NT2/D1 (cell line): Measurements from ENCODE around the gene MORC4.
A peak's percentile ranks its signal among the peaks of the same experiment; 100 is the strongest.

ENCODE experiments used
- DNase-seq: peaks from one replicate; pipeline ENCODE4 v3.0.0-alpha.2; 2011; ENCODE audit warnings: low read depth, low spot score
- H3K27me3 ChIP-seq: 2 replicates; pipeline ENCODE4 v1.6.0; 2011; ENCODE audit warnings: mild to moderate bottlenecking; ENCODE audit not compliant: insufficient read length, insufficient read depth
- H3K36me3 ChIP-seq: 2 replicates; pipeline ENCODE4 v1.6.1; 2011; ENCODE audit warnings: mild to moderate bottlenecking, low read length, mixed read lengths; ENCODE audit not compliant: insufficient read depth, insufficient read length
- H3K4me1 ChIP-seq: 2 replicates; pipeline ENCODE4 v1.5.1; 2011; ENCODE audit not compliant: insufficient read depth, insufficient read length
- H3K4me3 ChIP-seq: 2 replicates; pipeline ENCODE4 v1.5.1; 2011; ENCODE audit warnings: low read depth; ENCODE audit not compliant: insufficient read length
- H3K9ac ChIP-seq: 2 replicates; pipeline ENCODE4 v1.6.0; 2011; ENCODE audit warnings: low read depth; ENCODE audit not compliant: insufficient read length
- H3K9me3 ChIP-seq: 2 replicates; pipeline ENCODE4 v1.5.1; 2011; ENCODE audit warnings: mild to moderate bottlenecking, low read length; ENCODE audit not compliant: insufficient read depth
- SUZ12 ChIP-seq: IDR thresholded peaks from 2 replicates; pipeline ENCODE4 v1.6.1; 2011; ENCODE audit not compliant: insufficient read length, insufficient read depth; ENCODE audit errors: extremely low read depth
- YY1 ChIP-seq: IDR thresholded peaks from 2 replicates; pipeline ENCODE4 v1.6.1; 2011; ENCODE audit not compliant: insufficient read length, insufficient read depth
- ZNF274 ChIP-seq: IDR thresholded peaks from 2 replicates; pipeline ENCODE4 v1.6.1; 2011; ENCODE audit warnings: mild to moderate bottlenecking, low read depth, low read length

MORC4 gene

DNA sequence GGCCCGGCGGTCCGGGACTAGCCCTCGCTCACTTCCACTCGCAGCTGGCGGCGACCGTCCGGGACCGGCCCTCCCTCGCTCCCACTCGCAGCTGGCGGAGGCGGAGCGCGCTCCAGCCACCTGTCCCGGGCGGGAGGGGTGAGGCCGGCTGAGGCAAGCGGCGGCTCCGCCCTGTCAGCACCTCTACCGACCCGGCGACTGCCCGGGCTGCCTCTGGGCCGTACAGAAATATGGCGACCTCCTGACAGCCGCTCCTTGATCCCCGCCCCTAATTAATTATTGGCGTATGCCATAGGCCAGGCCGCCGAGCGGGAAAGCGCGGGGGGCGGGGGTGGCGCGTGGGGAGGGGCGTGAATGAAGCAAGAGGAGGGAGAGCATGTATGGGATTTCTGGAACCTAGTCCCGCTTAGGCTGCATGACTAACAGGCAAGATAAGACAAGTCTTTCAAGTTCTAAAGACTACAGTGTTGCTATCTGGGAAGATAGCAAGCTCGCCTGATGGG, at the start of gene MORC4:
TSS of gene MORC4 (minus strand) at position 200 of the 503 bp plus-strand sequence. CDS start 243 bp downstream, outside the sequence.
- DNase-seq = peak; percentile 66
- peaks cover 9% of the 10 kb centered on the region for H3K9me3 ChIP-seq
- no peaks in the 10 kb centered on the region for H3K27me3 ChIP-seq
- H3K4me3 ChIP-seq = peak within 1 kb of the TSS; percentile 62
- no peaks in the 10 kb centered on the region for H3K4me1 ChIP-seq
- H3K36me3 ChIP-seq = peaks cover 7% of the 10 kb centered on the region
- peak within 1 kb of the TSS; percentile 70 for H3K9ac ChIP-seq
- TF ChIP-seq SUZ12 = no peak
- no peak for TF ChIP-seq ZNF274
- peak; percentile 61 for TF ChIP-seq YY1

DNA sequence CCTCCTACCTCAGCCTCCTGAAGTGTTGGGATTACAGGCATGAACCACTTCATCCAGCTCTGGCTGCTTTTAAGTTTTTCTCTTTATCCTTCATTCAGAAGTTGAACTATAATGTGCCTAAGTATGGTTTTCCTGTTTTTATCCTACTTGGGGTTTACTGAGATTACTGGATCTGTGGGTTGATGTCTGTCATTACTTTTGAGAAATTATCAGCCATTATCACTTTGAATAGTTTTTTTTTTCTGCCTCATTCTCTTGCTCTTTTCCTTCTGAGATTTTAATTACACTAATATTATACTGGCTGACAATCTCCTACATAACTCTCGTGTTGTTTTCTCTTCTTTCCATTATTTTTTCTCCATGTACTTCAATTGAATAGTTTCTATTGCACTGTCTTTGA, 47.6 kb upstream of the MORC4 start:
- H3K36me3 ChIP-seq = no peaks in the 10 kb centered on the region
- TF ChIP-seq ZNF274 (no peak), YY1 (no peak), SUZ12 (no peak)
- no peak for DNase-seq
- H3K9me3 ChIP-seq = peaks cover 6% of the 10 kb centered on the region; the same call in 1 of the 2 replicates
- no peaks in the 10 kb centered on the region for H3K4me1 ChIP-seq
- H3K4me3 ChIP-seq = no peak overlapping the region
- no peaks in the 10 kb centered on the region for H3K27me3 ChIP-seq
- H3K9ac ChIP-seq = no peak overlapping the region

DNA sequence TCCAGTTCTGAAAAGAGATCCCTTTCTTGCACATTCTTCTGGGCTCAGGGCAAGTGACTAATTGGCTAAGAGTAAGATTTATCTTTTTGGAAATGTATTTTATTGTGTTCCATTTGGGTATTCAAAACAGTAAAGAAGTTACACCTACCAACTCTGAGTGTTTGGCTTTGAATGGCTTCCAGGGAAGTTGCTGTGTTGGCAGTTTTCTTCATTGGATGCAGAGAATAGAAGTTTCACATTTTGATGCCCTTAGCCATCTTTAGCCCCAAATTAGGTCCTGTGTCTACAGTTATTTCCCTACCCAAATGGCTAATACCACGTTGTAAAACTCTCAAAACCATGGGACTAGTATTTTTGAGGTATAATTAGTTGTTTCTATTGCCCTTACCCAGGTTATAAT, 29.7 kb upstream of the MORC4 start:
- no peak overlapping the region for H3K4me3 ChIP-seq
- no peak for DNase-seq
- no peaks in the 10 kb centered on the region for H3K9me3 ChIP-seq
- H3K4me1 ChIP-seq = no peaks in the 10 kb centered on the region
- no peak overlapping the region for H3K9ac ChIP-seq
- TF ChIP-seq ZNF274 (no peak), SUZ12 (no peak)
- no peaks in the 10 kb centered on the region for H3K27me3 ChIP-seq
- H3K36me3 ChIP-seq = no peaks in the 10 kb centered on the region

DNA sequence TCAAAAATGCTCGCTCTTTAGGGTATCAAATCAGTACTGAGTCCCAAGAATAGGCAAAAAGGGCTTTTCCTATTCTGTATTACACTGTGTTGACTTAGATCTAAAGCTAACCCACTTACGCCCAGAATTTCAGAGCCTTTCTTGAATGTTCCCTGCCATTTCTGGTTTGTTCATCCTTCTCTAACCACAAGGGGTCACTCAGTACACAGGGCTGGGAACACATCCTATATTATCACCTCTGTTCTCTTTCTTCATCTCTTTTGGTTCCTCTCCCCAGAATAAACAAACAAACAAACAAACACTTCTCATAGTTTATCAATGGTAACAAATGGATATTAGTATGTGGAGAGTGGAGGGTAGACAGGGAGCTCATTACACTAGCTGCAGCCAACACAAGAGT, 25.5 kb upstream of the MORC4 start:
- DNase-seq = peak; percentile 18

DNA sequence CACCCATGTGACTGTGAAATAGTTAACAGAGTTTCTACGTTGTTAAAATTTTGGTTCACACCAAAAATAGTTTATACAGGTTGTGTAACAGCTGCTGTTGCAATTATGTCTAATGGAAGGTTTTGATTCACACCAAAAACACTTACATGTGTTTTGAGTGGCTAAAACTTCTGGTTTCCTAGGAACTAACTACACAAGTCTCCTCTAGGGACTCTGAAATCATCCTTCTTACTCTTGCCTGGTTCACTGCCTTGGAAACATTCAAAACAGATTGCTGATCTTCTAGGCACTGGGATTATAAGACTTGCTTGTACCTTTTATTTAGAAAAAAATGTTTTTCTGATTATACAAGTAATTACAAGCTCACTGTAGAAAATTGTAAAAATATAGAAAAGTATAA, 14.9 kb upstream of the MORC4 start:
- H3K9ac ChIP-seq = no peak overlapping the region
- no peaks in the 10 kb centered on the region for H3K36me3 ChIP-seq
- TF ChIP-seq YY1 = no peak
- no peak for TF ChIP-seq SUZ12
- no peak for TF ChIP-seq ZNF274
- no peak overlapping the region for H3K4me3 ChIP-seq
- H3K9me3 ChIP-seq = no peaks in the 10 kb centered on the region
- no peaks in the 10 kb centered on the region for H3K27me3 ChIP-seq
- H3K4me1 ChIP-seq = no peaks in the 10 kb centered on the region
- no peak for DNase-seq

More for the DNA sequence above, 25.5 kb upstream of the MORC4 start:
- no peaks in the 10 kb centered on the region for H3K4me1 ChIP-seq
- no peaks in the 10 kb centered on the region for H3K9me3 ChIP-seq
- H3K9ac ChIP-seq = no peak overlapping the region
- no peaks in the 10 kb centered on the region for H3K36me3 ChIP-seq
- no peak overlapping the region for H3K4me3 ChIP-seq
- TF ChIP-seq ZNF274 = no peak
- no peak for TF ChIP-seq SUZ12
- no peak for TF ChIP-seq YY1
- H3K27me3 ChIP-seq = no peaks in the 10 kb centered on the region

DNA sequence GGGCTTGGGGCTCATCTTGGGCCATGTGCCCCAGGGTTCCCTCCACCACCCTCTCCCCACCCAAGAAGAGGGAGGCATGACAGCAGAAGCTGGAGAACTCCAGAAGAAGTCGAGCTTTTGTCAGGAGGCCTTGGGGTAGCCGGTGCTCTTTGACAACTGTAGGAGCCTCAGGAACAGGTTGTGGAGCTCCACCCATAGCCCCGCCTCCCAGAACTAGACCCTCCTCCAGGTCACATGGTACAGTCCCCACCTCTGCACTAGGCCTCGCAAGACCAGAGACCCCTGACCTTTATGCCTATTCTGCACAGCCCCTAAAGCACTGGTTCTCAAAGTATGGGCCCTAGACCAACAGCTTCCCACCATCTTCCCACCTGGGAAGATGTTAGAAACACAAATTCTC, 8.0 kb upstream of the MORC4 start:
- no peak overlapping the region for H3K4me3 ChIP-seq
- no peaks in the 10 kb centered on the region for H3K27me3 ChIP-seq
- H3K9ac ChIP-seq = no peak overlapping the region
- no peaks in the 10 kb centered on the region for H3K36me3 ChIP-seq
- no peaks in the 10 kb centered on the region for H3K9me3 ChIP-seq
- DNase-seq = no peak
- no peaks in the 10 kb centered on the region for H3K4me1 ChIP-seq
- no peak for TF ChIP-seq SUZ12
- TF ChIP-seq ZNF274 = no peak
- TF ChIP-seq YY1 = no peak

DNA sequence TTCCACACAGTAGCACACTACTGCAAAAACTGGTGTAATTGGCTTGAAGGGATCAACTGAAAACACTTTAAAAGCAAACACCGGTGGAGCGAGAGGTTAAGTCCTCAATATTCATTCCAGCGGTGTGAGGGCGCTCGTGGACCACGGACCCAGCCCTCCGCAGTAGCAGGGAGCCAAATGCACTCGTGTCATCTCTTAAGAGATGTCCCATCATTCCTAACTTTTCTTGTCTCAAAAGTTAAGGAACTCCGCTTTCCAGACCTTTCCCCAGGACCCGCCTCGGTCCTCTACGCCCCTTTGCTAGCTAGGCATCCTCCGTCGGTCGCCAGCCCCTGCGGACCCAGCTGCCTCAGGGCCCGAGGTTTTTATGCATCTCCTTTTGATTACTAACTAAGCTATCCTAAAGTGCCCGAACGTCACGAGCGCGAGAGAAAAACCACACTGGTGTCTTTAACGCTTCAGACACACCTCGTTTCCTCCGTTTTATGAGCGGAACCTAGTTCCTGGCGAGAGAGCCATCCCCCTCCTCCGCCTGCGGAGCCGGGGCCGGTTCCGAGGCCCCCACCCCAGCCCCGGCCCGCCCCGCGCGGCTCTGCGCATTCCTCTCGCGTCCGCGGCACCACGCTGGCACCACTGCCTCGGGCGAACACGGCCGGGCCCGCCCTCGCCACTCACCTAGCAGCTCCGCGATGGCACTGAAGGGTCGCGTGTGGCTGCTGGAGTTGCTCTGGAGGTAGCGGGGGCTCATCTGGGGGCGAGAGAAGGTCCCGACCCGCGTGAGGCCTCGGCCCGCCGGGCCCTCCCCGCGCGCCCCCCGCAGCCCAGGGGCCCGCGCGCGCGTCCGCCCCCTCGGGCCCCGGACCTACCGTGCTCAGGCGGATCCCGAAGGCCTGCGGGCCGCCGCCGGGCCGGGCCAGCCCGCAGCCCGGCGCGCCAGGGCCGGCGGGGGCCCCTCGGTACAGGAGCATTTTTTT, 723 bp downstream of the MORC4 start:
- Histone ChIP-seq H3K4me1 (no peaks in the 10 kb centered on the region), H3K9me3 (peaks cover 12% of the 10 kb centered on the region), H3K4me3 (peak overlapping the region; percentile 62), H3K36me3 (peaks cover 7% of the 10 kb centered on the region), H3K27me3 (no peaks in the 10 kb centered on the region), H3K9ac (peak overlapping the region; percentile 70)
- no peak for DNase-seq
- no peak for TF ChIP-seq SUZ12
